T-cell (primary cell): ENCODE results near the gene KCNV2. TPM values are rescaled to one million over a fixed set of nuclear protein-coding genes. Genes with fewer than 3 reads are reported as not detected.

Experiments used
- ATAC-seq, 4 experiments: fragments of 200-7000 bp in 3 of 4; fragments of 150-1000 bp in 1 of 4; cut with Tn5 transposase; replicated peaks in 1 of 4; 1 replicate in 3 of 4; 2 replicates in 1 of 4; pipeline ENCODE4 v1.10.0; 2021; ENCODE audit warnings: moderate library complexity in 3 of 4, mild to moderate bottlenecking in 2 of 4, moderate number of reproducible peaks in 1 of 4
- CTCF ChIA-PET, 2 donors: fragments of 300-600 bp; sonication (Branson Sonifier 250); formaldehyde crosslinking; loops; one replicate each; lab custom pipeline; 2022; ENCODE audit warnings: antibody characterized with exemption in 2 of 2; lab: Charles Lee
- POLR2A ChIA-PET, 2 donors: fragments of 300-600 bp; sonication (Branson Sonifier 250); formaldehyde crosslinking; loops; one replicate each; lab custom pipeline; 2022; ENCODE audit warnings: antibody characterized with exemption in 2 of 2; lab: Charles Lee
- DNase-seq, 35 experiments: peaks; one replicate each; pipeline versions ENCODE4 v3.0.0 to v3.0.0-alpha.2; 2013 to 2023
- H3K27ac ChIP-seq: one replicate; pipeline ENCODE4 v1.5.1; 2013; ENCODE audit warnings: low read length
- H3K27me3 ChIP-seq, 2 experiments: replicated peaks in 1 of 2; 1 replicate in 1 of 2; 2 replicates in 1 of 2; pipeline versions ENCODE4 v1.6.1 to v1.7.0; 2013; ENCODE audit warnings: low read length in 1 of 2, mixed read lengths in 1 of 2; ENCODE audit not compliant: control insufficient read depth in 2 of 2, insufficient read depth in 2 of 2; ENCODE audit errors: extremely low read depth in 1 of 2
- H3K36me3 ChIP-seq, 2 donors: 1 replicate in 1 of 2; 2 replicates in 1 of 2; pipeline versions ENCODE4 v1.6.1 to v1.7.0; 2013; ENCODE audit warnings: low read length in 1 of 2; ENCODE audit not compliant: control insufficient read depth in 2 of 2, insufficient read depth in 1 of 2; ENCODE audit errors: extremely low read depth in 1 of 2
- H3K4me1 ChIP-seq, 2 experiments: 1 replicate in 1 of 2; 2 replicates in 1 of 2; pipeline versions ENCODE4 v1.6.1 to v1.7.0; 2013; ENCODE audit warnings: low read length in 2 of 2, mixed read lengths in 1 of 2; ENCODE audit not compliant: insufficient read depth in 2 of 2, control insufficient read depth in 1 of 2; ENCODE audit errors: extremely low read depth in 1 of 2
- H3K4me3 ChIP-seq, 2 donors: 1 replicate in 1 of 2; 2 replicates in 1 of 2; pipeline versions ENCODE4 v1.5.1 to v1.7.0; 2013; ENCODE audit warnings: mild to moderate bottlenecking in 2 of 2, low read length in 1 of 2, moderate library complexity in 1 of 2; ENCODE audit not compliant: control insufficient read depth in 1 of 2; ENCODE audit errors: extremely low read depth in 1 of 2
- H3K9me3 ChIP-seq: 2 replicates; pipeline ENCODE4 v1.7.0; 2013
- H3K27ac Mint-ChIP-seq, 2 donors: one replicate each; pipeline ENCODE4 v1.8.0; 2020 to 2021; ENCODE audit warnings: mild to moderate bottlenecking in 2 of 2, mixed read lengths in 2 of 2
- H3K27me3 Mint-ChIP-seq, 2 donors: one replicate each; pipeline ENCODE4 v1.8.0; 2021 to 2022; ENCODE audit warnings: mixed read lengths in 2 of 2
- H3K36me3 Mint-ChIP-seq: one replicate; pipeline ENCODE4 v1.8.0; 2021; ENCODE audit warnings: mixed read lengths
- H3K4me1 Mint-ChIP-seq, 3 donors: one replicate each; pipeline ENCODE4 v1.8.0; 2020 to 2022; ENCODE audit warnings: mixed read lengths in 3 of 3, mild to moderate bottlenecking in 1 of 3
- H3K4me3 Mint-ChIP-seq, 3 donors: one replicate each; pipeline ENCODE4 v1.8.0; 2020 to 2022; ENCODE audit warnings: mild to moderate bottlenecking in 3 of 3, mixed read lengths in 3 of 3, moderate library complexity in 3 of 3
- H3K9me3 Mint-ChIP-seq, 3 donors: one replicate each; pipeline ENCODE4 v1.8.0; 2020 to 2022; ENCODE audit warnings: mixed read lengths in 3 of 3
- WGBS: methylation state at CpG from one replicate; pipeline ENCODE4 v1.1.5; 2013; ENCODE audit warnings: missing lambda C conversion rate; ENCODE audit not compliant: insufficient coverage; 5-methylcytosine and 5-hydroxymethylcytosine counted together
- total RNA-seq, 35 experiments: library from RNA in 6 of 35; stranded (reverse) in 6 of 35; fragments of 120-200 nt in 1 of 35; gene quantifications; one replicate each; pipeline versions ENCODE4 v1.2.1 to v1.2.4 and lab custom pipeline; 2013 to 2026

Gene KCNV2
- total RNA-seq, 5 donors from 2014 or later (not counting 1 experiment from before 2014, with no cell fraction given), result not detected

- Histone ChIP-seq H3K9me3 (no peaks in the 10 kb centered on the region), H3K4me1 (no peaks in the 10 kb centered on the region), H3K36me3 (peaks cover 0 to 3% of the 10 kb centered on the region in 2 donors), H3K27me3 (no peaks in the 10 kb centered on the region), H3K27ac (no peak overlapping the region), H3K4me3 (no peak overlapping the region)
- Mint-ChIP-seq H3K4me3 (no peak overlapping the region), H3K27ac (no peak overlapping the region), H3K27me3 (no peaks in the 10 kb centered on the region), H3K36me3 (peaks cover 26% of the 10 kb centered on the region), H3K4me1 (peaks cover 0 to 3% (median 0%) of the 10 kb centered on the region in 3 donors), H3K9me3 (peaks cover under 1 to 5% (median 4%) of the 10 kb centered on the region in 3 donors)
- ChIA-PET CTCF (no interaction called here), POLR2A (no interaction called here)
- WGBS, result 100% methylated on average over 1 of the region's 5 CpGs
- no peak for DNase-seq
- no peak for ATAC-seq
These were observed 26.7 kb downstream of the KCNV2 start for GRCh38 chr9:2743937-2744529.

- Histone ChIP-seq H3K27ac (no peak overlapping the region), H3K27me3 (no peaks in the 10 kb centered on the region), H3K9me3 (no peaks in the 10 kb centered on the region), H3K4me3 (no peak overlapping the region), H3K36me3 (peaks cover 0 to 3% of the 10 kb centered on the region in 2 donors), H3K4me1 (no peaks in the 10 kb centered on the region)
- Mint-ChIP-seq H3K9me3 (peaks cover 9 to 19% (median 13%) of the 10 kb centered on the region in 3 donors), H3K4me3 (no peak overlapping the region), H3K36me3 (peaks cover 38% of the 10 kb centered on the region), H3K4me1 (peaks cover 0 to 3% (median 0%) of the 10 kb centered on the region in 3 donors), H3K27me3 (no peaks in the 10 kb centered on the region), H3K27ac (no peak overlapping the region)
- CTCF ChIA-PET, result no interaction called here
- WGBS, result 100% methylated on average over 7 of the region's 9 CpGs
- ATAC-seq (no peak), DNase-seq (no peak)
- POLR2A ChIA-PET, result interaction anchor here in 1 of 2 donors (0.6 kb wide), 1 partner anchor 255 kb away, joined by 5 read pairs; no protein-coding TSS in a partner anchor
These were observed 28.5 kb downstream of the KCNV2 start for GRCh38 chr9:2745560-2746380.

DNA sequence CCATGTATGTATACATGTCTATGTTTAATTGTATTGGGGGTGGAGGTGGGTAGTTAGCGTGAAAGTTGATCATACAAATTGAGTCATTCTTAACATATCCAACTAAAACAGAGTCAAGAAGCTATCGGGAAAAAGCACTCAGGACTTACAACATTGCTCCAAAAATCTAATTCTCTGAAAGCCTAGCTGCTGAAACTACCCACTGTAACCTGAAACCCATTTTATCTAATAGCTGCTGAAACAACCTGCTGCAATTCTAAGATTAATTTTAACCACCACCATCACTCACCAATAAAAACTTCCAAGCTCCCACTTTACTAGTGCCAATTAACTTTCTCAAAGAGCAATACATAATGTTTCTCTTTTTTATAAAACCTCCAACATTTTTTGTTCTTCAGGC lies 32.2 kb downstream of the KCNV2 start:
- Mint-ChIP-seq H3K27ac (no peak overlapping the region), H3K36me3 (peaks cover 60% of the 10 kb centered on the region), H3K4me3 (no peak overlapping the region), H3K9me3 (peaks cover 13 to 22% (median 13%) of the 10 kb centered on the region in 3 donors), H3K4me1 (peaks cover 0 to 3% (median 0%) of the 10 kb centered on the region in 3 donors), H3K27me3 (no peaks in the 10 kb centered on the region)
- Histone ChIP-seq H3K36me3 (no peaks in the 10 kb centered on the region), H3K27ac (no peak overlapping the region), H3K27me3 (no peaks in the 10 kb centered on the region), H3K4me1 (no peaks in the 10 kb centered on the region), H3K9me3 (no peaks in the 10 kb centered on the region), H3K4me3 (no peak overlapping the region)
- 80% methylated on average over 1 of the region's 2 CpGs for WGBS
- CTCF ChIA-PET, result no interaction called here
- ATAC-seq (no peak), DNase-seq (no peak)
- POLR2A ChIA-PET, result no interaction called here

- Mint-ChIP-seq H3K27ac (no peak overlapping the region), H3K9me3 (peaks cover 3 to 9% (median 6%) of the 10 kb centered on the region in 3 donors), H3K4me3 (no peak overlapping the region), H3K36me3 (peaks cover 78% of the 10 kb centered on the region), H3K27me3 (no peaks in the 10 kb centered on the region), H3K4me1 (no peaks in the 10 kb centered on the region)
- ATAC-seq (no peak), DNase-seq (no peak)
- no peaks in the 10 kb centered on the region for H3K9me3 ChIP-seq
- H3K36me3 ChIP-seq, result no peaks in the 10 kb centered on the region
- H3K4me1 ChIP-seq, result no peaks in the 10 kb centered on the region
- WGBS, result no CpG with 5 or more reads among the region's 1 CpG
- H3K27ac ChIP-seq, result no peak overlapping the region
- ChIA-PET POLR2A (no interaction called here), CTCF (no interaction called here)
- H3K4me3 ChIP-seq, result no peak overlapping the region
- H3K27me3 ChIP-seq, result no peaks in the 10 kb centered on the region
These were observed 38.0 kb downstream of the KCNV2 start for GRCh38 chr9:2755285-2755684.

DNA sequence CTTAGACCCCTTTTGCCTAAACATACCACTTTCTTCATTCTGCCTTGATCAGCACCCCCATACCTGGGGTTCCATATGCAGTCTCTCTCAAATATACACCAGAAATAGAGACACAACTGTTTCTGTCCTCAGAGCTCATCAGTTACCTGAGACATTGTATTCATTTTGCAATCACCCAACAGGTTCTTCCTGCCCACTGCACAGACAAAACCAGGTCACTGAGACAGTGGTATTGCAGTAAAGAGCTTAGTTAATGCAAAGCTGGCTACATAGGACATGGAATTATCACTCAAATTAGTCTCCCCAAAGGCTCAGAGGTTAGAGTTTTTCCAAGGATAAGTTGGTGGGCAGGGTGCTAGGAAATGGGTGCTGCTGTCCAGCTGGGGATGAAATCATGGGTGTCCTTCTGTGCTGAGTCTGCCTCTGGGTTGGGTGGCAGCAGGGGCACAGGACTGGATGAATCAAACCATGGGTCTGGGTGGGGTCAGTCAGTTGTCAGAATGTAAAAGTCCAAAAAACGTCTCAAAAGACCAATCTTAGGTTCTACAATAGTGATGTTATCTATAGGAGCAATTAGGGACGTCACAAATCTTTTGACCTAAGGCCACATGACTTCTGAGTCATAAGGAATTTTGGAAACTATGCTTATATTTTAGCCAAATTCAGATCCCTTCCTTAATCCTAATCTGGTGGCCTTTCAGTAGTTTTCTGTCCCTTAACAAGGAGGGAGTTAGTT lies 41.0 kb downstream of the KCNV2 start:
- ChIA-PET POLR2A (interaction anchor here in 1 of 2 donors (0.6 kb wide), 1 partner anchor 21 kb away, joined by 14 read pairs; no protein-coding TSS in a partner anchor), CTCF (no interaction called here)
- Histone ChIP-seq H3K4me3 (no peak overlapping the region), H3K27ac (no peak overlapping the region), H3K36me3 (no peaks in the 10 kb centered on the region), H3K9me3 (no peaks in the 10 kb centered on the region), H3K4me1 (no peaks in the 10 kb centered on the region), H3K27me3 (no peaks in the 10 kb centered on the region)
- DNase-seq (no peak), ATAC-seq (no peak)
- no peaks in the 10 kb centered on the region for H3K27me3 Mint-ChIP-seq
- H3K36me3 Mint-ChIP-seq, result peaks cover 84% of the 10 kb centered on the region
- H3K4me3 Mint-ChIP-seq, result no peak overlapping the region
- peaks cover 0 to 4% (median 4%) of the 10 kb centered on the region in 3 donors for H3K9me3 Mint-ChIP-seq
- no peak overlapping the region for H3K27ac Mint-ChIP-seq
- WGBS, result 100% methylated on average over 1 of the region's 2 CpGs
- H3K4me1 Mint-ChIP-seq, result no peaks in the 10 kb centered on the region

DNA sequence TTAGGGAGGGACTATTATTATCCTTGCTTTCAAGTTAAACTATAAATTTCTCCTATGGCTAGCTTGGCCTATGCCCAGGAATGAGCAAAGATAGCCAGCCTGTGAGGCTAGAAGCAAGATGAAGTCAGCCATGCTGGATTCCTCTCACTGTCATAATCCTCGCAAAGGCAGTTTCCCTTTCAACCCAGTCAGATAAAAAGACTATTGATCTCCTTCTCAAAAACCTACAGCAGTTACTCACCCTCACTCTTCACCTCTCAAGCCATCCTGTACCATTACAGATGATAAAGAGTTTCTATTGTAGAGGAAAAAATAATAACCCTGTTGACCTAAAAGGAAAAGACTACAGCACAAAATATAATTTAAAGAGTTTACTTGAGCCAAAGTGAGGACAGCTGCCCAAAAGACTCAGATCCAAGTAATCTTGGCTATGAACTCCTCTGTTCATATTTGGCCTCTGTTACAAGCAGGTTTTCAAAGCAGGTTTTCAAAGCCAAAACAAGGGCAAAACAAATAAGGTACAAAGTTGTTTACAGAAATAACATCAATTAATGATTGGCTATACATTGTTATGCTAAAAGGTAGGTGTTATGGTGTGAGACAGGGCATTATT lies 41.7 kb downstream of the KCNV2 start:
- CTCF ChIA-PET, result no interaction called here
- H3K36me3 Mint-ChIP-seq, result peaks cover 82% of the 10 kb centered on the region
- no peaks in the 10 kb centered on the region for H3K27me3 ChIP-seq
- peaks cover 3 to 7% (median 5%) of the 10 kb centered on the region in 3 donors for H3K4me1 Mint-ChIP-seq
- H3K27ac ChIP-seq, result no peak overlapping the region
- 50% methylated on average over 1 of the region's 1 CpG for WGBS
- POLR2A ChIA-PET, result interaction anchor here in 1 of 2 donors (0.6 kb wide), 1 partner anchor 20 kb away, joined by 14 read pairs; no protein-coding TSS in a partner anchor
- H3K9me3 Mint-ChIP-seq, result peaks cover 0 to 4% (median 4%) of the 10 kb centered on the region in 3 donors
- DNase-seq (no peak), ATAC-seq (no peak)
- H3K9me3 ChIP-seq, result no peaks in the 10 kb centered on the region
- no peaks in the 10 kb centered on the region for H3K27me3 Mint-ChIP-seq
- H3K36me3 ChIP-seq, result no peaks in the 10 kb centered on the region
- H3K4me3 ChIP-seq, result no peak overlapping the region
- H3K4me1 ChIP-seq, result peaks cover 3 to 4% of the 10 kb centered on the region in 2 experiments
- no peak overlapping the region for H3K27ac Mint-ChIP-seq
- H3K4me3 Mint-ChIP-seq, result no peak overlapping the region
